Colonic mucosa (tissue), 4 donors: Measurements from ENCODE around the gene RBM12. TPM values are rescaled to one million over a fixed set of nuclear protein-coding genes. Genes with fewer than 3 reads are reported as not detected.
A peak's percentile ranks its signal among the peaks of the same experiment; 100 is the strongest.

Source experiments
- DNase-seq: peaks from one replicate; pipeline ENCODE4 v3.0.0-alpha.2; 2020
- H3K27ac ChIP-seq: fragments of 200-600 bp; one replicate; pipeline ENCODE4 v1.8.0; 2021
- H3K27me3 ChIP-seq: fragments of 200-600 bp; one replicate; pipeline ENCODE4 v1.8.0; 2021
- H3K36me3 ChIP-seq: fragments of 200-600 bp; one replicate; pipeline ENCODE4 v1.8.0; 2021
- H3K4me1 ChIP-seq: fragments of 200-600 bp; one replicate; pipeline ENCODE4 v1.8.0; 2021; ENCODE audit warnings: mild to moderate bottlenecking
- H3K4me3 ChIP-seq: fragments of 200-600 bp; one replicate; pipeline ENCODE4 v1.8.0; 2021
- H3K9ac ChIP-seq, 2 donors: one replicate each; pipeline ENCODE4 v1.7.0; 2013; ENCODE audit warnings: control low read depth in 2 of 2, low read depth in 2 of 2, low read length in 2 of 2
- H3K9me3 ChIP-seq: fragments of 200-600 bp; one replicate; pipeline ENCODE4 v1.8.0; 2021
- intact Hi-C: fragments of 100-400 bp; cut with DNase I; formaldehyde crosslinking; loops from one replicate; pipeline ENCODE4 v1.14.1; 2022
- total RNA-seq, 2 donors: library from RNA; stranded (reverse); fragmentation: NEBNext Ultra II Directional in 1 of 2; extraction: Animal tissue kit (Norgen Biotek cat#: 25700) in 1 of 2; gene quantifications; one replicate each; pipeline ENCODE4 v1.2.1, GENCODE V29; 2021
- TF ChIP-seq, protein P1 (sequence below): fragments of 200-600 bp; IDR thresholded peaks from one replicate; pipeline ENCODE4 v1.8.0; 2022; ENCODE audit warnings: antibody characterized with exemption, mild to moderate bottlenecking
- donor health status: healthy.
- donor health status: DM: no; HTN: no; CAD: no.
- donor health status: DM: no; HTN: no; CAD: no.

Gene RBM12
- total RNA-seq, 2 donors from 2014 or later, result 63.8 to 74.5 TPM

GRCh38 chr20:35632539-35633115 is 32.1 kb downstream of the RBM12 start:
- DNase-seq, result no peak
- Histone ChIP-seq H3K36me3 (peaks cover 9% of the 10 kb centered on the region), H3K9me3 (no peaks in the 10 kb centered on the region), H3K9ac (no peak overlapping the region), H3K4me3 (no peak overlapping the region), H3K27me3 (no peaks in the 10 kb centered on the region), H3K4me1 (no peaks in the 10 kb centered on the region), H3K27ac (no peak overlapping the region)
- TF ChIP-seq, protein P1, sequence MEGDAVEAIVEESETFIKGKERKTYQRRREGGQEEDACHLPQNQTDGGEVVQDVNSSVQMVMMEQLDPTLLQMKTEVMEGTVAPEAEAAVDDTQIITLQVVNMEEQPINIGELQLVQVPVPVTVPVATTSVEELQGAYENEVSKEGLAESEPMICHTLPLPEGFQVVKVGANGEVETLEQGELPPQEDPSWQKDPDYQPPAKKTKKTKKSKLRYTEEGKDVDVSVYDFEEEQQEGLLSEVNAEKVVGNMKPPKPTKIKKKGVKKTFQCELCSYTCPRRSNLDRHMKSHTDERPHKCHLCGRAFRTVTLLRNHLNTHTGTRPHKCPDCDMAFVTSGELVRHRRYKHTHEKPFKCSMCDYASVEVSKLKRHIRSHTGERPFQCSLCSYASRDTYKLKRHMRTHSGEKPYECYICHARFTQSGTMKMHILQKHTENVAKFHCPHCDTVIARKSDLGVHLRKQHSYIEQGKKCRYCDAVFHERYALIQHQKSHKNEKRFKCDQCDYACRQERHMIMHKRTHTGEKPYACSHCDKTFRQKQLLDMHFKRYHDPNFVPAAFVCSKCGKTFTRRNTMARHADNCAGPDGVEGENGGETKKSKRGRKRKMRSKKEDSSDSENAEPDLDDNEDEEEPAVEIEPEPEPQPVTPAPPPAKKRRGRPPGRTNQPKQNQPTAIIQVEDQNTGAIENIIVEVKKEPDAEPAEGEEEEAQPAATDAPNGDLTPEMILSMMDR, result no peak
- intact Hi-C loops, result no loop called here

DNA sequence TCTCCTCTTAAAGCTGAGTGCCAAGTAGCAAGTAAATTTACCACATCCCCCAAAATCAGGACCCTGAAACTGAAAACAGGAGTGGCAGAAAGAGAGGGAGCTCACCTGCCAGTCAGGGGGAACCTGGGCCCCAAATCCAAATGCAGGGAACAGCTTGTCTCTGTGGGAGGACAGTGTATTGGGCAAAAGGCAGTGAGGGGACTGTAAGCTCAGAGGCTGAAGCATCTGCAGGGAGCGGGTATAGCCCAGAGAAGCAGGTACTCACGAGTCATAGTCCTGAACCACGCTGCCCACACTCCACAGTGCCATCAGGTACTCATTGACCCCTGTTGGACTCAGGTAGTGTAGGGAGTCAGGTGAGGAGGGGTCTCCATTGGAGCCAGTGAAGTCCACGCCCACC is 34.1 kb downstream of the RBM12 start:
- Histone ChIP-seq H3K4me1 (no peaks in the 10 kb centered on the region), H3K4me3 (no peak overlapping the region), H3K9me3 (no peaks in the 10 kb centered on the region), H3K27me3 (no peaks in the 10 kb centered on the region), H3K36me3 (peaks cover 18% of the 10 kb centered on the region), H3K9ac (no peak overlapping the region), H3K27ac (no peak overlapping the region)
- no peak for DNase-seq
- intact Hi-C loops, result no loop called here
- TF ChIP-seq, protein P1, result no peak

DNA sequence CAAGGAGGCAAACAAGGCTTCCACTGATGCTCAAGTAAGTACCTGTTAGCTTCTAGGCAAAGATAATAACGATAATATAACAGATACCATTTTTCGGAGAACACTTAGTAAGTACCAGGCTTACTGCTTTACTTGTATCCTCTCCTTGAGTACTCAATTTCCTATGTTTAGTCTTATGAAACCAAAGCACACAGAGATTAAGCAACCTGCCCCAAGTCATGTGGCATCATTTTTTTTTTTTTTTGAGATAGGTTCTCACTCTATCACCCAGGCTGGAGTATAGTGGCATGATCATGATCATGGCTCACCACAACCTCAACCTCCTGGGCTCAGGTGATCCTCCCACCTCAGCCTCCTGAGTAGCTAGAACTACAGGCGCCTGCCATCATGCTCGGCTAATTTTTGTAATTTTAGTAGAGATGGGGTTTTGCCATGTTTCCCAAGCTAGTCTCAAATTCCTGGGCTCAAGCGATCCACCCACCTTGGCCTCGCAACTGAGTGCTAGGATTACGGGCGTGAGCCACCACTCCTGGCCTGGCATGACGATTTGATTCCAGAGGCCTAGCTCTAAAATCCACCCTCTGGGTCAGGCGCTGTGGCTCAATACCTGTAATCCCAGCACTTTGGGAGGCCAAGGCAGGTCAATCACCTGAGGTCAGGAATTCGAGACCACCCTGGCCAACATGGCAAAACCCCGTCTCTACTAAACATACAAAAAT is 35.1 kb downstream of the RBM12 start:
- TF ChIP-seq, protein P1, result no peak

DNA sequence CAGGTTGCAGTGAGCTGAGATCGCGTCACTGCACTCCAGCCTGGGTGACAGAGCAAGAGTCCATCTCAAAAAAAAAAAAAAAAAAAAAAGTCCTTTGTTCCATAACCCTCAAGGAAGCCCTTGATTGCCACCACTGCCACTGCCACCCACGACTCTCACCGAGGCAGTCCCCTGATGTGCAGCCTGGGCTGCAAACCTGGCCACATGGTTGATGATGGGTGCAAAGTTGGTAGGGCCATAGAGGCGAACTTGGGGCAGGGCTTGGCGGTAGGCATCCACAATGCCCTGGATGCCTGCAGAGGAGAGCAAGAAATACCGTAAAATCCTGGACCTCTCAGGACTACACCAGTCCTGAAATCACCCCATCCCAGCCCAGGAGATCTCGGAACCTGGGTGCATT is 37.6 kb downstream of the RBM12 start:
- no peak overlapping the region for H3K27ac ChIP-seq
- H3K9me3 ChIP-seq, result no peaks in the 10 kb centered on the region
- peaks cover 20% of the 10 kb centered on the region for H3K36me3 ChIP-seq
- intact Hi-C loops, result no loop called here
- TF ChIP-seq, protein P1, result no peak
- DNase-seq, result peak; percentile 14
- H3K27me3 ChIP-seq, result no peaks in the 10 kb centered on the region
- H3K9ac ChIP-seq, result no peak overlapping the region
- no peaks in the 10 kb centered on the region for H3K4me1 ChIP-seq
- H3K4me3 ChIP-seq, result no peak overlapping the region

More for the DNA sequence above, 35.1 kb downstream of the RBM12 start:
- Histone ChIP-seq H3K4me1 (no peaks in the 10 kb centered on the region), H3K9me3 (no peaks in the 10 kb centered on the region), H3K27ac (no peak overlapping the region), H3K27me3 (no peaks in the 10 kb centered on the region), H3K4me3 (no peak overlapping the region), H3K9ac (no peak overlapping the region), H3K36me3 (peaks cover 20% of the 10 kb centered on the region)
- intact Hi-C loops, result no loop called here
- no peak for DNase-seq

GRCh38 chr20:35626386-35627001 is 38.2 kb downstream of the RBM12 start:
- Histone ChIP-seq H3K27ac (no peak overlapping the region), H3K9ac (no peak overlapping the region), H3K4me1 (no peaks in the 10 kb centered on the region), H3K9me3 (no peaks in the 10 kb centered on the region), H3K36me3 (peaks cover 20% of the 10 kb centered on the region), H3K4me3 (no peak overlapping the region), H3K27me3 (no peaks in the 10 kb centered on the region)
- DNase-seq, result no peak
- TF ChIP-seq, protein P1, result no peak
- intact Hi-C loops, result no loop called here
